Testis (tissue), 3 donors: ENCODE results near the gene DLX5. TPM values are rescaled to one million over a fixed set of nuclear protein-coding genes. Genes with fewer than 3 reads are reported as not detected.

Experiments
- DNase-seq: peaks from one replicate; pipeline ENCODE4 v3.0.0-alpha.2; 2019
- H3K27ac ChIP-seq, 2 donors: fragments of 200-600 bp; sonication (generic); one replicate each; pipeline ENCODE4 v1.5.1; 2019
- H3K27me3 ChIP-seq: fragments of 200-600 bp; sonication (generic); one replicate; pipeline ENCODE4 v1.5.1; 2019
- H3K36me3 ChIP-seq: fragments of 200-600 bp; sonication (generic); one replicate; pipeline ENCODE4 v1.5.1; 2017; ENCODE audit warnings: low read depth; ENCODE audit errors: missing control alignments
- H3K4me1 ChIP-seq: fragments of 200-600 bp; sonication (generic); one replicate; pipeline ENCODE4 v1.5.1; 2019
- H3K4me3 ChIP-seq, 2 donors: fragments of 200-600 bp; sonication (generic); one replicate each; pipeline ENCODE4 v1.5.1; 2017 to 2019
- H3K9me3 ChIP-seq: fragments of 200-600 bp; sonication (generic); one replicate; pipeline ENCODE4 v1.5.1; 2017
- CTCF ChIP-seq, 3 experiments: fragments of 450-650 bp in 2 of 3; fragments of 200-600 bp in 1 of 3; sonication (generic) in 1 of 3; IDR thresholded peaks; one replicate each; pipeline ENCODE4 v1.5.1; 2016 to 2019; ENCODE audit warnings: antibody characterized with exemption in 3 of 3, mild to moderate bottlenecking in 2 of 3, moderate library complexity in 1 of 3
- POLR2A ChIP-seq: fragments of 450-650 bp; IDR thresholded peaks from one replicate; pipeline ENCODE4 v1.6.1; 2017; ENCODE audit warnings: antibody characterized with exemption, mild to moderate bottlenecking, moderate library complexity
- WGBS, 2 donors: methylation state at CpG; one replicate each; pipeline ENCODE4 v1.1.5; 2018; 5-methylcytosine and 5-hydroxymethylcytosine counted together
- intact Hi-C: fragments of 100-400 bp; cut with DNase I; formaldehyde crosslinking; loops from one replicate; pipeline ENCODE4 v1.15.1; 2023; ENCODE audit warnings: low total_unique reads
- polyA plus RNA-seq: library from polyadenylated mRNA; stranded (reverse); fragments of 350-450 nt; fragmentation: Illumina TruSeq; extraction: RNeasy Lipid Tissue Mini Kit (QIAGEN cat#74804); gene quantifications from one replicate; pipeline ENCODE4 v1.2.3, GENCODE V29; 2014; ENCODE audit warnings: low read depth, low replicate concordance; ENCODE audit not compliant: insufficient read depth
- total RNA-seq, 2 donors: library from RNA; depleted of rRNA; stranded (reverse); fragments of >200 nt; gene quantifications; one replicate each; pipeline ENCODE4 v1.2.3, GENCODE V29; 2016

DLX5 gene
- total and polyA plus RNA-seq, 3 donors from 2014 or later = 1.3 to 2.6 (median 2.3) TPM

GRCh38 chr7:96996958-96997511 lies 27.6 kb downstream of the DLX5 start:
- H3K27me3 ChIP-seq = peaks cover 5% of the 10 kb centered on the region
- intact Hi-C loops = no loop called here

GRCh38 chr7:96996111-96996957 lies 28.3 kb downstream of the DLX5 start:
- no peak for DNase-seq
- 4 to 5% methylated on average over 32 of the region's 32 CpGs for WGBS, 2 donors
- Histone ChIP-seq H3K4me3 (no peak overlapping the region), H3K9me3 (no peaks in the 10 kb centered on the region), H3K27ac (no peak overlapping the region), H3K36me3 (no peaks in the 10 kb centered on the region), H3K27me3 (peaks cover 5% of the 10 kb centered on the region), H3K4me1 (no peaks in the 10 kb centered on the region)
- TF ChIP-seq CTCF (IDR thresholded peaks at IDR 0.05) (no peak), POLR2A (no peak)
- intact Hi-C loops = no loop called here

More at GRCh38 chr7:96996958-96997511, 27.6 kb downstream of the DLX5 start:
- Histone ChIP-seq H3K9me3 (no peaks in the 10 kb centered on the region), H3K4me3 (no peak overlapping the region), H3K27ac (no peak overlapping the region), H3K36me3 (no peaks in the 10 kb centered on the region), H3K4me1 (no peaks in the 10 kb centered on the region)
- DNase-seq = no peak
- 7 to 10% methylated on average over 14 of the region's 14 CpGs for WGBS, 2 donors
- TF ChIP-seq CTCF (IDR thresholded peaks at IDR 0.05) = no peak
- TF ChIP-seq POLR2A = no peak

- intact Hi-C loops = no loop called here
- Histone ChIP-seq H3K36me3 (no peaks in the 10 kb centered on the region), H3K27ac (no peak overlapping the region), H3K27me3 (peaks cover 5% of the 10 kb centered on the region), H3K4me1 (no peaks in the 10 kb centered on the region), H3K4me3 (no peak overlapping the region), H3K9me3 (no peaks in the 10 kb centered on the region)
- DNase-seq = no peak
- TF ChIP-seq CTCF (IDR thresholded peaks at IDR 0.05) = no peak
- no peak for TF ChIP-seq POLR2A
- WGBS, 2 donors = 6 to 12% methylated on average over 6 of the region's 6 CpGs
Observed at GRCh38 chr7:96995406-96996110, 29.1 kb downstream of the DLX5 start.

- Histone ChIP-seq H3K27ac (no peak overlapping the region), H3K27me3 (peaks cover 5% of the 10 kb centered on the region), H3K4me1 (no peaks in the 10 kb centered on the region), H3K9me3 (no peaks in the 10 kb centered on the region), H3K4me3 (no peak overlapping the region), H3K36me3 (no peaks in the 10 kb centered on the region)
- intact Hi-C loops = no loop called here
- DNase-seq = no peak
- 48 to 56% methylated on average over 1 of the region's 1 CpG for WGBS, 2 donors
- TF ChIP-seq POLR2A (no peak), CTCF (IDR thresholded peaks at IDR 0.05) (no peak)
Observed at GRCh38 chr7:96993980-96994379, 30.7 kb downstream of the DLX5 start.
